ENCODE results near the gene CFAP99.

The CFAP99 gene

GRCh38 chr4:2501034-2501594 lies 82.4 kb downstream of the CFAP99 start:
- DNase-seq (ENCODE audit: low read depth in 2 of 2), result no peak

DNA sequence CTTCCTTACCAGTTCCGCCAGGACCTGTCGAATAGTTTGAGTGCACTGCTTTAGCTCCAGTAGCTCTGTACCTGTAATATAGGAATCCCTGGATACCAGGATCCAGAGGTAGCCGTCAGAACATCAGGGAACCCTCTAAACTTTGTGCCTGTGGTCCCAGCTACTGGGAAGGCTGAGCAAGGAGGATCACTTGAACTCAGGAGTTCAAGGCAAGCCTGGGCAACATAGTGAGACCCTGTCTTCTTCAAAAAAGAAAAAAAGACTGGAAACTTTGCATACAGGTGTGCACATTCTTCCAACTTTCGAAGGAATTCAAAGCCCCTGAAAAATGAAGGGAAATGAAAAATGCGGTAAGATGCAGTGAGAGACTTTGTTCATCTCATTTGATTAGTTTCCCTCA lies 85.1 kb downstream of the CFAP99 start:
- DNase-seq (ENCODE audit: low read depth in 2 of 2), result no peak

DNA sequence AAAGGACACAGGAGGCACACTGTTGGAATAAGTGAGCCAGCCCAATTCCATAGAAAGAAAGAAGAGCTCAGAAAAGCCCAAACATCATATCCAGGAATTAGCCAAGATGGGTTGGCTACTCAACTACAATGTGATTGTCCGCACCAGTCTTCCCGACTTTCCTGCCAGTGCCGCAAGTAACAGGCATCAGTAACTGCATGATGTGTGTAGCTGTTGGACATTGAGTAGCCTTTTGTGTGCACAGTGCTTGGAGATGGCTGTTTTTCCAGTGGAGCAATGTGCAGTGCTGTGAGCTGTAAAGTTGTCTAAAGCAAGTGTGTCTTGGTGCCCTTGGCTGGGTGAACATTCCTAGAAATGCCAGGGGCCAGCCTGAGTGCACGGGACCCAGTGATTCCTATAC lies 88.5 kb downstream of the CFAP99 start:
- no peak for DNase-seq (ENCODE audit: low read depth in 2 of 2)

GRCh38 chr4:2507855-2508254 lies 89.1 kb downstream of the CFAP99 start:
- DNase-seq (ENCODE audit: low read depth in 2 of 2), result no peak

- no peak for DNase-seq (ENCODE audit: low read depth in 2 of 2)
These were observed 91.8 kb downstream of the CFAP99 start for GRCh38 chr4:2510351-2511259.

DNA sequence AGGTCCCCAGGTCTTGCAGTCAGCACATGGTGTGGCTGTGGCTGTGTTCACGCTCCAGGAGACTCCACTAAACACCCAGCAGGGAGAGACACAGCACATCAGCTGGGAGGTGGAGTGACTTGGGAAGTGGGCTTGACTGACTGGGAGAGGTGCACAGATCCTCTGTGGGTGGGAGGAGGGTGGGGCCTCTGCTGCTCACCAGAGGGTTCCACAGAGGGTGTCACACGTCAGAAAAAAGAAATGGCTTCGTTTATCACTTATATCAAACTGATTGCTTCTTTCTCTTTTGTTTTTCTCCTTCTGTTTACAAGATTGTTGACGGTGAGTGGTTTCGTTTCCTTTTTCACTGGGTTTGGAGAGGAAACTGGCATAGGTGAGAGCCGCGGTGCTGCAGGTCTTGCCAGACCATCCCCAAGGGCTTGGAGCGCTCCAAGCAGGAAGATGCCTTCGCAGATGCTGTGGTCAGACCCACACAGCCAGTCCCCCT lies 92.9 kb downstream of the CFAP99 start:
- no peak for DNase-seq (ENCODE audit: low read depth in 2 of 2)

Data from stimulated activated CD8-positive, alpha-beta memory T cell treated with anti-CD3 and anti-CD28 coated beads, Interleukin-2, amount 100 ng/mL, for 1 hour (primary cell).